IMR-90 (cell line): Measurements from ENCODE around the gene AGAP2. TPM values are rescaled to one million over a fixed set of nuclear protein-coding genes. Genes with fewer than 3 reads are reported as not detected.
A peak's percentile ranks its signal among the peaks of the same experiment; 100 is the strongest.

Experiments
- ATAC-seq: fragments of 200-7000 bp; cut with Tn5 transposase; 2 replicates; pipeline ENCODE4 v1.9.1; 2020; ENCODE audit warnings: low read depth, mild to moderate bottlenecking, moderate library complexity
- BruUV-seq: library from RNA; stranded (reverse); fragments of 400-500 nt; replicated peaks from 2 replicates; lab custom pipeline; 2021; lab: Mats Ljungman, UMichigan
- CTCF ChIA-PET: fragments of 300-600 bp; formaldehyde crosslinking; extraction: SDS; loops from one replicate; lab custom pipeline; 2021; ENCODE audit warnings: antibody characterized with exemption; lab: Yijun Ruan, JAX
- POLR2A ChIA-PET: fragments of 300-600 bp; sonication (Branson Sonifier 250); formaldehyde crosslinking; loops from one replicate; lab custom pipeline; 2022; ENCODE audit warnings: antibody characterized with exemption; ENCODE audit not compliant: unreplicated experiment; lab: Charles Lee
- DNase-seq: peaks from one replicate; pipeline ENCODE4 v3.0.0; 2013
- H2AFZ ChIP-seq: replicated peaks from 2 replicates; pipeline ENCODE3; 2013; ENCODE audit warnings: low read length, mild to moderate bottlenecking; ENCODE audit not compliant: poor library complexity
- H2AK5ac ChIP-seq: 2 replicates; pipeline ENCODE4 v1.6.1; 2013; ENCODE audit warnings: low read depth, low read length, inconsistent platforms
- H2AK9ac ChIP-seq: replicated peaks from 2 replicates; pipeline ENCODE3; 2013; ENCODE audit warnings: mild to moderate bottlenecking, low read depth, low read length, moderate library complexity; ENCODE audit not compliant: poor library complexity
- H2BK120ac ChIP-seq: 2 replicates; pipeline ENCODE4 v1.6.1; 2013; ENCODE audit warnings: low read depth, low read length, inconsistent platforms
- H2BK15ac ChIP-seq: 3 replicates; pipeline ENCODE4 v1.6.1; 2013; ENCODE audit warnings: low read depth, low read length, inconsistent platforms
- H2BK20ac ChIP-seq: 2 replicates; pipeline ENCODE4 v1.6.1; 2013; ENCODE audit warnings: low read depth, mild to moderate bottlenecking, inconsistent platforms, low read length, moderate library complexity
- H2BK5ac ChIP-seq: 2 replicates; pipeline ENCODE4 v1.6.1; 2013; ENCODE audit warnings: mild to moderate bottlenecking, low read depth, low read length, inconsistent platforms; ENCODE audit not compliant: poor library complexity, severe bottlenecking
- H3K14ac ChIP-seq: replicated peaks from 2 replicates; pipeline ENCODE4 v1.6.1; 2013; ENCODE audit warnings: low read depth, low read length, inconsistent platforms
- H3K18ac ChIP-seq: 2 replicates; pipeline ENCODE4 v1.6.1; 2013; ENCODE audit warnings: low read depth, low read length, control low read depth
- H3K23ac ChIP-seq: 2 replicates; pipeline ENCODE4 v1.6.1; 2013; ENCODE audit warnings: low read depth, low read length, inconsistent platforms
- H3K27ac ChIP-seq: 2 replicates; pipeline ENCODE4 v1.5.1; 2013; ENCODE audit warnings: mild to moderate bottlenecking, control low read depth, low read length; ENCODE audit not compliant: insufficient read depth
- H3K27me3 ChIP-seq: 2 replicates; pipeline ENCODE4 v1.6.1; 2013; ENCODE audit warnings: low read length; ENCODE audit not compliant: control insufficient read depth, insufficient read depth
- H3K36me3 ChIP-seq: 2 replicates; pipeline ENCODE4 v1.6.1; 2013; ENCODE audit warnings: low read length, mixed read lengths; ENCODE audit not compliant: control insufficient read depth, insufficient read depth
- H3K4ac ChIP-seq: 2 replicates; pipeline ENCODE4 v1.6.1; 2013; ENCODE audit warnings: low read depth, low read length, inconsistent platforms
- H3K4me1 ChIP-seq: 2 replicates; pipeline ENCODE4 v1.6.1; 2013; ENCODE audit warnings: low read length, mixed read lengths; ENCODE audit not compliant: control insufficient read depth, insufficient read depth
- H3K4me2 ChIP-seq: 2 replicates; pipeline ENCODE4 v1.6.1; 2013; ENCODE audit warnings: low read depth, mild to moderate bottlenecking, control low read depth, low read length, moderate library complexity
- H3K4me3 ChIP-seq: 2 replicates; pipeline ENCODE4 v1.5.1; 2013; ENCODE audit warnings: low read depth, mild to moderate bottlenecking, control low read depth, low read length, moderate library complexity; ENCODE audit not compliant: insufficient read depth
- H3K56ac ChIP-seq: 2 replicates; pipeline ENCODE4 v1.6.1; 2013; ENCODE audit warnings: low read length, inconsistent platforms; ENCODE audit not compliant: insufficient read depth; ENCODE audit errors: extremely low read depth
- H3K79me1 ChIP-seq, 2 experiments: 2 replicates each; pipeline ENCODE4 v1.6.1; 2013; ENCODE audit warnings: low read length in 2 of 2, inconsistent platforms in 1 of 2, low read depth in 1 of 2
- H3K9ac ChIP-seq: 2 replicates; pipeline ENCODE4 v1.6.1; 2013; ENCODE audit warnings: low read depth, low read length, control low read depth
- H3K9me1 ChIP-seq: 2 replicates; pipeline ENCODE4 v1.6.1; 2013; ENCODE audit warnings: low read length, inconsistent platforms; ENCODE audit not compliant: insufficient read depth
- H3K9me3 ChIP-seq: 2 replicates; pipeline ENCODE4 v1.6.1; 2013; ENCODE audit warnings: low read length; ENCODE audit not compliant: control insufficient read depth, insufficient read depth
- H4K20me1 ChIP-seq: 2 replicates; pipeline ENCODE4 v1.6.1; 2013; ENCODE audit warnings: low read length, inconsistent platforms; ENCODE audit not compliant: insufficient read depth
- H4K5ac ChIP-seq: 2 replicates; pipeline ENCODE4 v1.6.1; 2013; ENCODE audit warnings: mild to moderate bottlenecking, low read depth, low read length, control low read depth
- H4K8ac ChIP-seq, 2 experiments: 2 replicates each; pipeline ENCODE4 v1.6.1; 2013; ENCODE audit warnings: low read depth in 2 of 2, low read length in 2 of 2, control low read depth in 1 of 2, inconsistent platforms in 1 of 2
- H4K91ac ChIP-seq: 2 replicates; pipeline ENCODE4 v1.6.1; 2013; ENCODE audit warnings: low read depth, low read length, inconsistent platforms; ENCODE audit not compliant: insufficient read depth
- BHLHE40 ChIP-seq: fragments of 150-350 bp; IDR thresholded peaks from 2 replicates; pipeline ENCODE4 v1.6.1; 2016; ENCODE audit warnings: mild to moderate bottlenecking, low read depth, low read length
- CEBPB ChIP-seq: IDR thresholded peaks from 2 replicates; pipeline ENCODE4 v1.6.1; 2012; ENCODE audit warnings: low read depth, low read length, improper control_type of control experiment
- CHD1 ChIP-seq: IDR thresholded peaks from 2 replicates; pipeline ENCODE4 v1.6.1; 2012; ENCODE audit warnings: low read depth, low read length, improper control_type of control experiment
- CTCF ChIP-seq: conservative IDR thresholded peaks from 2 replicates; pipeline ENCODE4 v1.5.1; 2012; ENCODE audit warnings: mild to moderate bottlenecking, low read depth, low read length, improper control_type of control experiment
- FOS ChIP-seq: fragments of 150-350 bp; IDR thresholded peaks from 2 replicates; pipeline ENCODE4 v1.6.1; 2016; ENCODE audit warnings: low read depth, low read length
- MAFK ChIP-seq: IDR thresholded peaks from 2 replicates; pipeline ENCODE4 v1.6.1; 2012; ENCODE audit warnings: low read depth, low read length, improper control_type of control experiment
- MAZ ChIP-seq: IDR thresholded peaks from 2 replicates; pipeline ENCODE4 v1.6.1; 2012; ENCODE audit warnings: low read depth, mild to moderate bottlenecking, low read length, improper control_type of control experiment, moderate library complexity, borderline replicate concordance
- MXI1 ChIP-seq: IDR thresholded peaks from 2 replicates; pipeline ENCODE4 v1.6.1; 2012; ENCODE audit warnings: low read depth, mild to moderate bottlenecking, low read length, moderate library complexity, borderline replicate concordance
- NFE2L2 ChIP-seq: fragments of 150-350 bp; IDR thresholded peaks from 2 replicates; pipeline ENCODE4 v1.6.1; 2016; ENCODE audit warnings: low read depth, mild to moderate bottlenecking, low read length
- POLR2A ChIP-seq: IDR thresholded peaks from 2 replicates; pipeline ENCODE4 v1.6.1; 2012; ENCODE audit warnings: mild to moderate bottlenecking, low read depth, low read length
- RAD21 ChIP-seq: IDR thresholded peaks from 2 replicates; pipeline ENCODE4 v1.6.1; 2012; ENCODE audit warnings: low read length, improper control_type of control experiment
- RCOR1 ChIP-seq: IDR thresholded peaks from 2 replicates; pipeline ENCODE4 v1.6.1; 2012; ENCODE audit warnings: mild to moderate bottlenecking, low read length, improper control_type of control experiment; ENCODE audit not compliant: insufficient replicate concordance
- RFX5 ChIP-seq: IDR thresholded peaks from 2 replicates; pipeline ENCODE4 v1.8.0; 2012; ENCODE audit warnings: low read depth, mild to moderate bottlenecking, low read length, moderate library complexity
- SMC3 ChIP-seq: fragments of 150-350 bp; IDR thresholded peaks from 2 replicates; pipeline ENCODE4 v1.6.1; 2016; ENCODE audit warnings: low read depth, mild to moderate bottlenecking, antibody characterized with exemption, low read length, moderate library complexity
- USF2 ChIP-seq: fragments of 150-350 bp; IDR thresholded peaks from 2 replicates; pipeline ENCODE4 v1.6.1; 2017; ENCODE audit warnings: mild to moderate bottlenecking, antibody characterized with exemption, low read length, low read depth
- WGBS, 2 experiments: methylation state at CpG; one replicate each; pipeline versions ENCODE4 v1.1.5 to v1.1.7; 2013; ENCODE audit warnings: missing lambda C conversion rate in 2 of 2; ENCODE audit not compliant: insufficient read length in 1 of 2; ENCODE audit errors: extremely low coverage in 2 of 2; 5-methylcytosine and 5-hydroxymethylcytosine counted together
- dilution Hi-C: fragments of 300-500 bp; cut with HindIII; formaldehyde crosslinking; loops from one replicate; pipeline ENCODE4 v1.14.3; 2018; ENCODE audit warnings: low sequenced_read_pairs; ENCODE audit not compliant: unreplicated experiment
- in situ Hi-C: fragments of 300-500 bp; cut with MboI; formaldehyde crosslinking; loops from 3 replicates; pipeline ENCODE4 v1.14.3; 2019; ENCODE audit warnings: low sequenced_read_pairs, inconsistent platforms, mixed read lengths
- intact Hi-C: fragments of 100-400 bp; cut with micrococcal nuclease; formaldehyde crosslinking; loops from 2 replicates; pipeline ENCODE4 v1.10.0; 2022
- polyA plus RNA-seq, 3 experiments: library from polyadenylated mRNA; depleted of rRNA; stranded (reverse); fragments of >200 nt; gene quantifications; 2 replicates each; pipeline ENCODE4 v1.2.3, GENCODE V29; 2012; ENCODE audit warnings: low replicate concordance in 1 of 3
- total RNA-seq: library from RNA; depleted of rRNA; stranded (reverse); fragments of >200 nt; gene quantifications from 2 replicates; pipeline ENCODE4 v1.2.3, GENCODE V29; 2012
- TF ChIP-seq, protein P1 (sequence below): fragments of 150-350 bp; IDR thresholded peaks from 2 replicates; pipeline ENCODE4 v1.6.1; 2016; ENCODE audit warnings: low read depth, mild to moderate bottlenecking, low read length, moderate library complexity, borderline replicate concordance

AGAP2 gene
- total and polyA plus RNA-seq, 2 of the 4 experiments (the other 2 are of a cell fraction): 0.03 to 0.18 TPM

GRCh38 chr12:57749061-57749460 lies 10.5 kb upstream of the AGAP2 start:
- H3K14ac ChIP-seq: no peak overlapping the region
- no peak overlapping the region for H3K4ac ChIP-seq
- H3K18ac ChIP-seq: no peak overlapping the region
- H3K4me2 ChIP-seq: no peak overlapping the region
- no peak overlapping the region for H3K56ac ChIP-seq
- no peak overlapping the region for H3K27ac ChIP-seq
- intact Hi-C loops: no loop called here
- peaks cover 18% of the 10 kb centered on the region for H3K9me1 ChIP-seq
- DNase-seq: no peak
- no peak overlapping the region for H4K5ac ChIP-seq
- H3K9ac ChIP-seq: no peak overlapping the region
- in situ Hi-C loops: no loop called here
- no peak overlapping the region for H3K4me3 ChIP-seq
- no peak overlapping the region for H3K23ac ChIP-seq
- no peak overlapping the region for H2AFZ ChIP-seq
- peaks cover 7% of the 10 kb centered on the region for H3K4me1 ChIP-seq
- dilution Hi-C loops: no loop called here
- POLR2A ChIA-PET: no interaction called here
- ATAC-seq: no peak
- no peak overlapping the region for H2BK5ac ChIP-seq
- no TSS peak for BruUV-seq
- no peak overlapping the region for H4K8ac ChIP-seq
- H2AK5ac ChIP-seq: no peak overlapping the region
- peaks cover 24% of the 10 kb centered on the region for H3K36me3 ChIP-seq
- H3K79me1 ChIP-seq: peaks cover 28 to 62% of the 10 kb centered on the region in 2 experiments; a peak in 3 of 4 replicates
- H3K27me3 ChIP-seq: no peaks in the 10 kb centered on the region
- H2BK15ac ChIP-seq: no peak overlapping the region
- no CpG with 5 or more reads among the region's 5 CpGs for WGBS, 2 experiments
- TF ChIP-seq SMC3 (no peak), RCOR1 (no peak), BHLHE40 (no peak), USF2 (no peak), CEBPB (no peak), CTCF (no peak), FOS (no peak), RAD21 (no peak), CHD1 (no peak), POLR2A (no peak), RFX5 (no peak), NFE2L2 (no peak), MXI1 (no peak), MAFK (no peak), MAZ (no peak)
- TF ChIP-seq, protein P1, sequence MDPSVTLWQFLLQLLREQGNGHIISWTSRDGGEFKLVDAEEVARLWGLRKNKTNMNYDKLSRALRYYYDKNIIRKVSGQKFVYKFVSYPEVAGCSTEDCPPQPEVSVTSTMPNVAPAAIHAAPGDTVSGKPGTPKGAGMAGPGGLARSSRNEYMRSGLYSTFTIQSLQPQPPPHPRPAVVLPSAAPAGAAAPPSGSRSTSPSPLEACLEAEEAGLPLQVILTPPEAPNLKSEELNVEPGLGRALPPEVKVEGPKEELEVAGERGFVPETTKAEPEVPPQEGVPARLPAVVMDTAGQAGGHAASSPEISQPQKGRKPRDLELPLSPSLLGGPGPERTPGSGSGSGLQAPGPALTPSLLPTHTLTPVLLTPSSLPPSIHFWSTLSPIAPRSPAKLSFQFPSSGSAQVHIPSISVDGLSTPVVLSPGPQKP: no peak
- H2AK9ac ChIP-seq: peak overlapping the region; percentile 28
- no peak overlapping the region for H4K91ac ChIP-seq
- H3K9me3 ChIP-seq: no peaks in the 10 kb centered on the region
- CTCF ChIA-PET: no interaction called here
- no peak overlapping the region for H2BK120ac ChIP-seq
- no peak overlapping the region for H2BK20ac ChIP-seq
- H4K20me1 ChIP-seq: 0 out of 2 replicates have a peak, but pooled peaks cover 7% of the 10 kb centered on the region
